Ovary (tissue), 3 donors: ENCODE results near the gene LIN28A.

ENCODE experiments used
- EP300 ChIP-seq: sonication (generic); formaldehyde crosslinking; IDR thresholded peaks from one replicate; pipeline ENCODE4 v1.6.1; 2017; ENCODE audit warnings: antibody characterized with exemption
- POLR2A ChIP-seq: fragments of 450-650 bp; IDR thresholded peaks from one replicate; pipeline ENCODE4 v1.6.1; 2017; ENCODE audit warnings: antibody characterized with exemption, mild to moderate bottlenecking, moderate library complexity
- TF ChIP-seq, protein P1 (sequence below), 3 donors: fragments of 450-650 bp in 2 of 3; fragments of 200-600 bp in 1 of 3; IDR thresholded peaks; one replicate each; pipeline versions ENCODE4 v1.5.1 to v1.8.0; 2016 to 2022; ENCODE audit warnings: antibody characterized with exemption in 3 of 3, mild to moderate bottlenecking in 1 of 3
- donor health status: DM: no; HTN: no; CAD: no.

DNA sequence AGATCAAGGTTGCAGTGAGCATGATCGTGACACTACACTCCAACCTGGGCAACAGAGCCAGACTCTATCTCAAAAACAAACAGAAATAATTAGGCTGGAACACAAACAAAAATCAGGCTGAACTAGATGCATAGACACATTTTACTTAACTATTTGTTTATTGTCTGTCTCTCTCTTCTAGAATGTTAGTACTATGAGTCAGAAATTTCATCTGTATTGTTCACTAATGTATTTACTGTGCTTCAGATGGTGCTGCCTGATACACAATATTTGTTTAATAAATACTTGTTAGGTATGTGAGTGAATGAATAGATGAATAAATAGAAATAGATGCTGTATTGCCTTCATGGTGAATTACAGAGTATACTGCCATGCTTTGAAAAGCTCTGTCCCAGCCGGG lies 6.0 kb upstream of the LIN28A start:
- TF ChIP-seq, protein P1, sequence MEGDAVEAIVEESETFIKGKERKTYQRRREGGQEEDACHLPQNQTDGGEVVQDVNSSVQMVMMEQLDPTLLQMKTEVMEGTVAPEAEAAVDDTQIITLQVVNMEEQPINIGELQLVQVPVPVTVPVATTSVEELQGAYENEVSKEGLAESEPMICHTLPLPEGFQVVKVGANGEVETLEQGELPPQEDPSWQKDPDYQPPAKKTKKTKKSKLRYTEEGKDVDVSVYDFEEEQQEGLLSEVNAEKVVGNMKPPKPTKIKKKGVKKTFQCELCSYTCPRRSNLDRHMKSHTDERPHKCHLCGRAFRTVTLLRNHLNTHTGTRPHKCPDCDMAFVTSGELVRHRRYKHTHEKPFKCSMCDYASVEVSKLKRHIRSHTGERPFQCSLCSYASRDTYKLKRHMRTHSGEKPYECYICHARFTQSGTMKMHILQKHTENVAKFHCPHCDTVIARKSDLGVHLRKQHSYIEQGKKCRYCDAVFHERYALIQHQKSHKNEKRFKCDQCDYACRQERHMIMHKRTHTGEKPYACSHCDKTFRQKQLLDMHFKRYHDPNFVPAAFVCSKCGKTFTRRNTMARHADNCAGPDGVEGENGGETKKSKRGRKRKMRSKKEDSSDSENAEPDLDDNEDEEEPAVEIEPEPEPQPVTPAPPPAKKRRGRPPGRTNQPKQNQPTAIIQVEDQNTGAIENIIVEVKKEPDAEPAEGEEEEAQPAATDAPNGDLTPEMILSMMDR (IDR thresholded peaks at IDR 0.05) = no peak
- TF ChIP-seq POLR2A = no peak
- no peak for TF ChIP-seq EP300
